ENCODE data around the gene NT5C1B.

Gene NT5C1B

GRCh38 chr2:18551623-18552022 is 37.7 kb downstream of the NT5C1B start:
- DNase-seq (ENCODE audit: low spot score) (no peak), FAIRE-seq (no peak)

GRCh38 chr2:18551169-18551568 is 38.2 kb downstream of the NT5C1B start:
- no peak for DNase-seq (ENCODE audit: low spot score)
- no peak for FAIRE-seq

- no peak for FAIRE-seq
- DNase-seq (ENCODE audit: low spot score), result no peak
Observed at GRCh38 chr2:18550433-18550832, 38.9 kb downstream of the NT5C1B start.

GRCh38 chr2:18549083-18549482 is 40.3 kb downstream of the NT5C1B start:
- FAIRE-seq (no peak), DNase-seq (ENCODE audit: low spot score) (no peak)

DNA sequence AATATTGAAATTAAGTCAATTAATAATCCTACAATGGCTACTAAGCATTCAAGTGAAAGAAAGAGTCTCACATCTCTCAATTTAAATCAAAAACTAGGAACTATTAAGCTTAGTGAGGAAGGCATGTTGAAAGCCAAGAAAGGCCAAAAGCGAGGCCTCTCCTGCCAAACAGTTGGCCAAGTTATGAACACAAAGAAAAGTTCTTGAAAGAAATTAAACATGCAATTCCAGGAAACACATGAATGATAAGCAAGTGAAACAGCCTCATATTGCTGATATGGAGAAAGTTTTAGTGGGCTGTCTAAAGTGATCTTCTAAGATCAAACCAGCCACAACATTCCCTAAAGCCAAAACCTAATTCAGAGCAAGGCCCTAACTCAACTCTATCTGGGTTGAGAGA is 40.7 kb downstream of the NT5C1B start:
- FAIRE-seq, result no peak
- no peak for DNase-seq (ENCODE audit: low spot score)

DNA sequence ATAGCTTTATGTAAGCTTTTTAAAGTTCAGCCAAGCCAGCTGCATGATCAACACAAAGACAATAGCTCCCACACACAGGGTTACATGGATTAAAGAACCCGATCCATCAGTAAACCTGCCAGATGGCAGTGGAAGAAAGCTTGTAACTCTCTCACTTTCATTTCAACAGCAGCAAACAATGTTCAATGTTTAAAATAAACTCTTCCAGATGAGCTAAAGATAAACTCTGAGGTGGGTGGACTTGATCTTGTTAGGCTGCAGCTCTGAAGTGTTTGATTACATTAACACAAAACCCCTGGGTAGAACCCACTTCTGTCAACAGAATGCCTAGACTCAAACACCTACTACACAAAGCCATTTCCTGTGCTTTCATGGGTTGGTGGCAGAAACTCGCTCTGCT is 42.8 kb downstream of the NT5C1B start:
- DNase-seq (ENCODE audit: low spot score), result no peak

GRCh38 chr2:18545384-18545783 is 44.0 kb downstream of the NT5C1B start:
- DNase-seq (ENCODE audit: low spot score), result no peak
- FAIRE-seq, result no peak

More for the DNA sequence above, 42.8 kb downstream of the NT5C1B start:
- no peak for FAIRE-seq

DNA sequence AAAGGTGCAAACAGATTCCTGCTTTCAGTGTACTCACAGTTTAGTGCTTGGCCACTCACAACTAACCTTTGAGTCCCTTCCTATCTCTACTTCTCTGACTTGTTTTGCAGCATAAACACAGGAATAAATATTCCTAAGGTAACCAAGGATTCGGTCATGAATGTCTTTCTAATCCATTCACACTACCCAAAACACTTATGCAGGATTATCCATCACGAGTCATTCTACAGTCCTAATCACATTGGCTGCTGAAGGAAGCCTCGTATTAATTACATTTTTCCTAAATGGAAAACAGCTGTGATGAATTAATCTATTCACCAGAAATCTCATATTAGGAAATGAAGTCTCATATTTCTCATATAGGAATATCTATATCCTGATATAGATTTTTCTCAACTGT is 45.2 kb downstream of the NT5C1B start:
- FAIRE-seq (no peak), DNase-seq (ENCODE audit: low spot score) (no peak)

- no peak for FAIRE-seq
- DNase-seq (ENCODE audit: low spot score), result no peak
Observed at GRCh38 chr2:18540872-18541271, 48.5 kb downstream of the NT5C1B start.

GRCh38 chr2:18536697-18537096 is 52.7 kb downstream of the NT5C1B start:
- FAIRE-seq, result no peak

DNA sequence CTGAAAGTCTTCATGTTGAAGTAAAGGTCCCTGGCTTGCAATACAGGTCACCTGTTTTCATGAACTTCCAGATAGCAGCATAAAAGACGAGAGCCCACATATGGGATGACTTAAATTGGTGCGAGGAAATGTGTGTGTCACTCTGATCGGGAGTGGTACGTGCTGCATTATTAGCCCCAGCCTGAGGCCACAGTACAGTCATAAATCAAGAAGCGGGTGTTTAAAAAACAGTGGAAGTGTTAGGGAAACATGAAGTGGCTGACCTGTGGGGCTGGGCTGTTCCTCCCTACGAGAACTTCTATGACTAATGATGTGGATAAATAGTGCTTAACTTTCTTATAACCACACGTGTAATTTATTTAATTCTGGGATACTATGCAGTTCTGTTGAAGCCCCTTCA is 53.3 kb downstream of the NT5C1B start:
- DNase-seq (ENCODE audit: low spot score) (no peak), FAIRE-seq (no peak)

More at GRCh38 chr2:18536697-18537096, 52.7 kb downstream of the NT5C1B start:
- no peak for DNase-seq (ENCODE audit: low spot score)

DNA sequence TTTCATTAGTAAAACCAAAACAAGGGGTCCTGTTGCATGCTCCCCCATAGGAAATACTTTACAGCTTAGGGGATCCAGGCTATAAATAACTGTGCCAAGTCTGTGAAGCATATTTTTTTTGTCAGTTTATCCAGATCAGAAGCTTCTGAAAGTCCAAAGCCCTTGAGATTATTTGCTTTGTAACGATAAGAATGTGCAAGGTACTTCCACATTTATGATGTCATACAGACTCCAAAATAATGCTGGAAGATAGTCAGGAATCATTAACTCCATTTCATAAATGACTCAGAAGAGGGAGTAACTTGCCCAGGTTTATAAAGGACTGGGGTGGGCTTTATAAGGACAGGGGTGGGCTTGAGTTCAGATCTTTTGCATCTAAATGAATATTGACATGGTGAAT is 58.2 kb downstream of the NT5C1B start:
- DNase-seq (ENCODE audit: low spot score), result no peak
- no peak for FAIRE-seq

- no peak for DNase-seq (ENCODE audit: low spot score)
- no peak for FAIRE-seq
Observed at GRCh38 chr2:18527822-18528221, 61.5 kb downstream of the NT5C1B start.

- no peak for DNase-seq (ENCODE audit: low spot score)
- FAIRE-seq, result no peak
Observed at GRCh38 chr2:18527326-18527725, 62.0 kb downstream of the NT5C1B start.

DNA sequence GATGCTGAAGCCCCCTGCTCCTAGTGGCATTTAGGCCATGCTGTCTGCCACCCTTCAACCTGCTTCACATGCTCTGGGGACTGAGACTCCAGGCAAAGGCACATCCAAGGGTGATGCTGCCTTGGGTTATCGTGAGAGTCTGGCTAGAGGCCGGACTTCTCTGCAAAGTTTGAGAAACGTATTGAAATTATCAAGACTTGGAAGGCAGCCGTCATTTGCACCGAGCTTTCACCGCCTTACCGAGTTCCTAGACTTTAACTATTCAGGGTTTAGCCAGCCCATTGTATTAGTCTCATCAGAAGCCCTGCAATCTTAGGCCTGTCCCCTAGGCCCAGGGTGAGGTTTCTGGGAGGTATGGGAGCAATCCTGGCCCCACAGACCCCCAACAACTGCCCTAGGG is 62.9 kb downstream of the NT5C1B start:
- FAIRE-seq, result no peak
- no peak for DNase-seq (ENCODE audit: low spot score)

DNA sequence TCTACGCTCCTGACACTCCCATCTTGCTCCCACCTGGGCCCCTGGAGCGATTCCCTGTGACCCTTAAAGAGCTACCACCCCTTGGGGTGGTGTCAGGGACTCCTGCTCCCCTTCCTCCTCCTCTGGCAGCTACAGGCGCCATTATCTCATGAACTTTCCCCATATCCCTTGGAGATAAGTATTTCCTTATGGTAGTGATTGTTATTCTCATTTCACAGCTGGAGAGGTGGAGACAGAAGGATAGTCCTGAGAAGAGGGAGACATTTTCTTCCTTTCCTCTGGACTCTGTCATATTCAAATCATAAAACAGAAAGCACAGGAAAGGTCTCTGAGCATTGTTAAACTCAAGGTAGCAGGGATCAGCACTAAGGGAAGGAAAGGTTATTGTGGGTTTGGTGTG is 63.5 kb downstream of the NT5C1B start:
- no peak for FAIRE-seq
- no peak for DNase-seq (ENCODE audit: low spot score)

DNA sequence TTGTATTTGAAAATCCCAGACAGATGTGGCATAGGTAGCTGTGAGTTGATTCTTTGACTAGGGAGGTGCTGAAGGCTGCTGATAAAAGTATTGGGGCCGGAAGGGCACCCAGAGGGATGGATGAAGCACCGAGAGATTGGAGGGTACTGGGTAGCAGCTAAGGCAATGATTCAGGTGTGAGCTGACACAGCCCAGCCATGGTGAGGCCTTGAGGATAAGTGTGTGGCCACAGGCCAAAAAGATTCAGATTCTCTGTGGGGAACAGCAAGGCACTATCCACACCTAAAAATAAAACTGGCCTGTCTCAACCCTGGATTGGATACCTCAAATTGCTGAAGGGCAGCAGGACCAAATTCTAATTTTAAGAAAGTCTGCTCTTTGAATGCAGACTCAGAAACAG is 64.1 kb downstream of the NT5C1B start:
- FAIRE-seq (no peak), DNase-seq (ENCODE audit: low spot score) (no peak)

- no peak for FAIRE-seq
Observed at GRCh38 chr2:18522484-18523146, 66.8 kb downstream of the NT5C1B start.

DNA sequence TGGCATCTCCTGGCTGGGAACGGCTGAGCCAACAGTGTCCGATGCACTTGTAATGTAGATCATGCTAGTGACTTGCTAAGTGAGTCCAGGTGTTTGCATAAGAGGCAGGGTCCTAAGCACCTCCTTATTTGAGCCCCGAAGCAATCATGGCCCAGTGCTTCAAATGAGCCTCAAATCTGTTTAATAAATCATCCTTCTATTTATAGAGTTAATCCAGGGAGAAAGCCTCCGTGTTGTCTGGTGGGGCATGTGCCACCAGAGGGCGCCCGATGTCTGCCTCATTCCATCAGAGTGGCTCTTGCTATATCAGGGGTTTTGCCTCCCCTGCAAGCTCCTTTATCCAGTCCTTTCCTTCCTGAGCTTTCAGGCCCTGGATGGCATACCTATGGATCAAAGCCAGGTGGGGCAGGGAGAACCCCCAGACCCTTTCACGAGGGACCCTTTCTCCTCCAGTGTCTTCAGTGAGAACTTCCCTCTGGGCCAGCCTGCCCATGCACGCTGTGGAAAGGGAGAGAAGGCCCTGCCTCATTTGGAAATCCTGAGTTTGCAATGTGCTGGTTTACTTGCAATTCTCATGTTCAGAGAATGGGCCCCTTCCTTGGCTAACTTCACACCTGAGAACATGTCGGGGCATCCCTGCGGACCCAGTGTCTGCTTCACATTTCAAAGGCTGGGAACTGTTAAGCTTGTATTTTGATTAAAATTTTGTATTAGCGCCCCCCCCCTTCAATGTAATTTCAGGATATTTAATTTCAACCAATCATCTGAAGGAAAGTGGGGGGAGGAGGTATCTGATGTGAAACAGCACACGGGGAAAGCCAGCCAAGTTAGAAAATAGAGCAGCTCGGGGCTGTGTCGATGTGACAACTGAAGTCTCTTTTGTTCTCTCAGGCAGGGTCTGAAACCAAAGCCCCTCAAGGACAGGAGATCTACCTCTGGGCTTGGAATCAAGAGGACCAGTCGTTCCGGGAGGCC is 68.6 kb downstream of the NT5C1B start:
- DNase-seq (ENCODE audit: low spot score) (peak; percentile 25), FAIRE-seq (no peak)

More at GRCh38 chr2:18522484-18523146, 66.8 kb downstream of the NT5C1B start:
- no peak for DNase-seq (ENCODE audit: low spot score)

- DNase-seq (ENCODE audit: low spot score) (no peak), FAIRE-seq (no peak)
Observed at GRCh38 chr2:18519914-18520450, 69.4 kb downstream of the NT5C1B start.

- FAIRE-seq, result no peak
- no peak for DNase-seq (ENCODE audit: low spot score)
Observed at GRCh38 chr2:18518116-18519111, 71.0 kb downstream of the NT5C1B start.

Data from RCC 7860 (cell line).